Measurements from ENCODE around the gene COG2. TPM values are rescaled to one million over a fixed set of nuclear protein-coding genes. Genes with fewer than 3 reads are reported as not detected.

Gene COG2
- total RNA-seq, 3 donors from 2014 or later, result 44.9 to 52.7 (median 51.1) TPM

GRCh38 chr1:230705289-230706019, 63.2 kb downstream of the COG2 start:
- DNase-seq (no peak), ATAC-seq (no peak)
- Mint-ChIP-seq H3K36me3 (ENCODE audit: insufficient read depth) (no peaks in the 10 kb centered on the region), H3K9me3 (no peaks in the 10 kb centered on the region), H3K4me3 (no peak overlapping the region), H3K4me1 (ENCODE audit: low read depth) (no peaks in the 10 kb centered on the region), H3K27me3 (ENCODE audit: low read depth) (peaks cover 6% of the 10 kb centered on the region)

GRCh38 chr1:230706020-230706699, 63.9 kb downstream of the COG2 start:
- no peak for ATAC-seq
- no peak overlapping the region for H3K4me3 Mint-ChIP-seq
- H3K27me3 Mint-ChIP-seq (ENCODE audit: low read depth), result peaks cover 6% of the 10 kb centered on the region
- no peaks in the 10 kb centered on the region for H3K36me3 Mint-ChIP-seq (ENCODE audit: insufficient read depth)
- H3K4me1 Mint-ChIP-seq (ENCODE audit: low read depth), result no peaks in the 10 kb centered on the region
- H3K9me3 Mint-ChIP-seq, result no peaks in the 10 kb centered on the region
- DNase-seq, result no peak

GRCh38 chr1:230706887-230707731, 64.8 kb downstream of the COG2 start:
- H3K4me3 Mint-ChIP-seq, result no peak overlapping the region
- peaks cover 6% of the 10 kb centered on the region for H3K27me3 Mint-ChIP-seq (ENCODE audit: low read depth)
- ATAC-seq (no peak), DNase-seq (no peak)
- no peaks in the 10 kb centered on the region for H3K4me1 Mint-ChIP-seq (ENCODE audit: low read depth)
- no peaks in the 10 kb centered on the region for H3K36me3 Mint-ChIP-seq (ENCODE audit: insufficient read depth)
- no peaks in the 10 kb centered on the region for H3K9me3 Mint-ChIP-seq

- ATAC-seq, result no peak
- no peak for DNase-seq
Observed at GRCh38 chr1:230707732-230708630, 65.7 kb downstream of the COG2 start.

GRCh38 chr1:230708631-230709580, 66.6 kb downstream of the COG2 start:
- H3K27me3 Mint-ChIP-seq (ENCODE audit: low read depth), result peaks cover 4% of the 10 kb centered on the region
- no peaks in the 10 kb centered on the region for H3K36me3 Mint-ChIP-seq (ENCODE audit: insufficient read depth)
- ATAC-seq (no peak), DNase-seq (no peak)
- no peaks in the 10 kb centered on the region for H3K9me3 Mint-ChIP-seq
- no peaks in the 10 kb centered on the region for H3K4me1 Mint-ChIP-seq (ENCODE audit: low read depth)
- H3K4me3 Mint-ChIP-seq, result no peak overlapping the region

More at GRCh38 chr1:230707732-230708630, 65.7 kb downstream of the COG2 start:
- H3K9me3 Mint-ChIP-seq, result no peaks in the 10 kb centered on the region
- no peaks in the 10 kb centered on the region for H3K4me1 Mint-ChIP-seq (ENCODE audit: low read depth)
- H3K27me3 Mint-ChIP-seq (ENCODE audit: low read depth), result peaks cover 4% of the 10 kb centered on the region
- no peak overlapping the region for H3K4me3 Mint-ChIP-seq
- H3K36me3 Mint-ChIP-seq (ENCODE audit: insufficient read depth), result no peaks in the 10 kb centered on the region

- Mint-ChIP-seq H3K9me3 (no peaks in the 10 kb centered on the region), H3K4me1 (ENCODE audit: low read depth) (no peaks in the 10 kb centered on the region), H3K36me3 (ENCODE audit: insufficient read depth) (no peaks in the 10 kb centered on the region), H3K27me3 (ENCODE audit: low read depth) (peaks cover 4% of the 10 kb centered on the region), H3K4me3 (no peak overlapping the region)
- DNase-seq (no peak), ATAC-seq (no peak)
Observed at GRCh38 chr1:230709619-230710542, 67.6 kb downstream of the COG2 start.

- H3K27me3 Mint-ChIP-seq (ENCODE audit: low read depth), result peaks cover 4% of the 10 kb centered on the region
- DNase-seq (no peak), ATAC-seq (no peak)
- H3K36me3 Mint-ChIP-seq (ENCODE audit: insufficient read depth), result no peaks in the 10 kb centered on the region
- H3K9me3 Mint-ChIP-seq, result no peaks in the 10 kb centered on the region
- no peaks in the 10 kb centered on the region for H3K4me1 Mint-ChIP-seq (ENCODE audit: low read depth)
- H3K4me3 Mint-ChIP-seq, result no peak overlapping the region
Observed at GRCh38 chr1:230710543-230710904, 68.2 kb downstream of the COG2 start.

GRCh38 chr1:230711245-230711644, 69.0 kb downstream of the COG2 start:
- Mint-ChIP-seq H3K27me3 (ENCODE audit: low read depth) (peaks cover 4% of the 10 kb centered on the region), H3K36me3 (ENCODE audit: insufficient read depth) (no peaks in the 10 kb centered on the region), H3K9me3 (no peaks in the 10 kb centered on the region), H3K4me3 (no peak overlapping the region), H3K4me1 (ENCODE audit: low read depth) (no peaks in the 10 kb centered on the region)
- ATAC-seq, result no peak
- no peak for DNase-seq

- no peak for ATAC-seq
- Mint-ChIP-seq H3K9me3 (peaks cover 4% of the 10 kb centered on the region), H3K4me1 (ENCODE audit: low read depth) (no peaks in the 10 kb centered on the region), H3K27me3 (ENCODE audit: low read depth) (peaks cover 4% of the 10 kb centered on the region), H3K4me3 (no peak overlapping the region), H3K36me3 (ENCODE audit: insufficient read depth) (no peaks in the 10 kb centered on the region)
- no peak for DNase-seq
Observed at GRCh38 chr1:230712470-230712942, 70.2 kb downstream of the COG2 start.

GRCh38 chr1:230713138-230713537, 70.9 kb downstream of the COG2 start:
- no peaks in the 10 kb centered on the region for H3K4me1 Mint-ChIP-seq (ENCODE audit: low read depth)
- DNase-seq (no peak), ATAC-seq (no peak)
- no peaks in the 10 kb centered on the region for H3K36me3 Mint-ChIP-seq (ENCODE audit: insufficient read depth)
- H3K9me3 Mint-ChIP-seq, result peaks cover 4% of the 10 kb centered on the region
- H3K27me3 Mint-ChIP-seq (ENCODE audit: low read depth), result peaks cover 4% of the 10 kb centered on the region
- H3K4me3 Mint-ChIP-seq, result no peak overlapping the region

GRCh38 chr1:230713547-230713914, 71.2 kb downstream of the COG2 start:
- ATAC-seq (no peak), DNase-seq (no peak)
- H3K4me1 Mint-ChIP-seq (ENCODE audit: low read depth), result no peaks in the 10 kb centered on the region
- H3K36me3 Mint-ChIP-seq (ENCODE audit: insufficient read depth), result no peaks in the 10 kb centered on the region
- peaks cover 4% of the 10 kb centered on the region for H3K27me3 Mint-ChIP-seq (ENCODE audit: low read depth)
- H3K4me3 Mint-ChIP-seq, result no peak overlapping the region
- H3K9me3 Mint-ChIP-seq, result peaks cover 4% of the 10 kb centered on the region

Data from activated T-cell treated with anti-CD3 and anti-CD28 coated beads, Interleukin-2, amount 50 U/mL, for 4 hours (primary cell).